Measurements from ENCODE around the gene ACAP3.

ACAP3 gene

DNA sequence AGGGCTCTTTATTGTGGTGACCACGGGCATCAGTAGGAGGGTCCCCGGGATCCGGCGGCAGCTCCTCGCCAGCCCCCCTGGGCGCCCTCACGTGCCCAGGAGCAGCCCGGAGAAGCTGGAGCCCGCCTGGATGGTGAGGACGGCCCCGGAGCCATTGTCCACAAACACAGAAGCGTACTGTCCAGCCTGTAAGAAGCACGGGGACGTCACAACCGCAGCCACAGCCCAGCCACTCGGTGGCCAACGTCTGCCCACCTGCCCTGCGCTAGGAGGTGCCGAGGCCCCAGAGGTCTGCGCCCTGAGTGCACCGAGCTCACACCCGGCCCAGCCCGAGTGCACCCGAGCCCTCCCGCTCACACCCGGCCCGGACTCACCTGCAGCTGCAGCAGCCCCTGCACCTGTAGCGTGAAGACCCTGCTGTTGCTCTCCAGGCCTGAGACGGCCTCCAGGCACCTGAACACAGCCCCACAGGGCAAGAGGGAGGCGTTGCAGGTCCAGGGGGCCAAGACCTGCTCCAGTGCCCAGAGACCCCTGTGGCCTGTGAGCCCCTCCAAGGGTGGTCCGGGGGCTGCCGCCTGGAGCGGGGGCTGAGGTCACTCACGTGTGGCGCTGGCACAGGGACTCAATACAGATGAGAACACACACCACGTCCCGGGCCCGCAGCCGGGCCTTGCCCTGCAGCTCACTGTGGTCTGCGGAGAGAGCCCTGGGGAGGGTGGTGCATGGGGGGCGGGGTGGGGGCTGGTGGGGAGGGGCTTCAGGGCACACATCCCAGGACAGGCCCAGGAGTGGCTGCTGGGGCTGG is 65.1 kb downstream of the ACAP3 start:
- no peak for DNase-seq
